ENCODE measurements around the gene TAF11L13. TPM values are rescaled to one million over a fixed set of nuclear protein-coding genes. Genes with fewer than 3 reads are reported as not detected.

Gene TAF11L13
- total RNA-seq, 2 donors from 2014 or later = not detected

GRCh38 chr5:17670353-17670752 lies 38.5 kb downstream of the TAF11L13 start:
- DNase-seq (ENCODE audit: low spot score) = no peak
- intact Hi-C loops (cut with DNase I) = no loop called here

- DNase-seq (ENCODE audit: low spot score) = no peak
- intact Hi-C loops (cut with DNase I) = no loop called here
Observed at GRCh38 chr5:17678751-17679324, 47.0 kb downstream of the TAF11L13 start.

- intact Hi-C loops (cut with DNase I) = no loop called here
- no peak for DNase-seq (ENCODE audit: low spot score)
Observed at GRCh38 chr5:17679597-17680203, 47.8 kb downstream of the TAF11L13 start.

- intact Hi-C loops (cut with DNase I) = no loop called here
- no peak for DNase-seq (ENCODE audit: low spot score)
Observed at GRCh38 chr5:17680737-17681136, 48.8 kb downstream of the TAF11L13 start.

Other genes with a start within 250 kb of the TAF11L13 start
- not detected for gene TAF11L2, start 133.9 kb upstream of the TAF11L13 start, total RNA-seq
- gene TAF11L3, start 113.7 kb upstream of the TAF11L13 start, total RNA-seq = not detected
- not detected for gene TAF11L4, start 110.3 kb upstream of the TAF11L13 start, total RNA-seq
- gene TAF11L5, start 106.9 kb upstream of the TAF11L13 start, total RNA-seq = not detected
- gene TAF11L6, start 103.4 kb upstream of the TAF11L13 start, total RNA-seq = not detected
- not detected for gene TAF11L7, start 46.3 kb upstream of the TAF11L13 start, total RNA-seq
- gene TAF11L8, start 41.1 kb upstream of the TAF11L13 start, total RNA-seq = not detected
- gene TAF11L9, start 37.7 kb upstream of the TAF11L13 start, total RNA-seq = not detected
- gene TAF11L10, start 34.3 kb upstream of the TAF11L13 start, total RNA-seq = not detected
- not detected for gene TAF11L11, start 27.9 kb upstream of the TAF11L13 start, total RNA-seq
- gene TAF11L12, start 21.7 kb upstream of the TAF11L13 start, total RNA-seq = not detected
- not detected for gene TAF11L14, start 2.4 kb downstream of the TAF11L13 start, total RNA-seq